Fibroblast of lung (primary cell): ENCODE results near the gene MAP7D2. TPM values are rescaled to one million over a fixed set of nuclear protein-coding genes. Genes with fewer than 3 reads are reported as not detected.
A peak's percentile ranks its signal among the peaks of the same experiment; 100 is the strongest.

Experiments used
- DNase-seq, 2 donors: peaks; one replicate each; pipeline versions ENCODE4 v3.0.0 to v3.0.0-alpha.2; 2010; ENCODE audit warnings: low read depth in 2 of 2
- H2AFZ ChIP-seq: 2 replicates; pipeline ENCODE4 v1.5.1; 2012; ENCODE audit warnings: low read length, control low read depth, inconsistent platforms
- H3K27ac ChIP-seq: 2 replicates; pipeline ENCODE4 v1.5.1; 2011; ENCODE audit warnings: low read length, control low read depth; ENCODE audit not compliant: insufficient read depth
- H3K27me3 ChIP-seq: 2 replicates; pipeline ENCODE4 v1.5.1; 2011; ENCODE audit warnings: mild to moderate bottlenecking, low read length; ENCODE audit not compliant: control insufficient read depth, insufficient read depth
- H3K36me3 ChIP-seq: 2 replicates; pipeline ENCODE4 v1.5.1; 2011; ENCODE audit warnings: low read length; ENCODE audit not compliant: control insufficient read depth, insufficient read depth
- H3K4me1 ChIP-seq: 2 replicates; pipeline ENCODE4 v1.5.1; 2011; ENCODE audit warnings: low read length; ENCODE audit not compliant: control insufficient read depth, insufficient read depth; ENCODE audit errors: extremely low read depth
- H3K4me2 ChIP-seq: 2 replicates; pipeline ENCODE4 v1.5.1; 2011; ENCODE audit warnings: low read length, control low read depth; ENCODE audit not compliant: insufficient read depth; ENCODE audit errors: extremely low read depth
- H3K4me3 ChIP-seq, 4 experiments: fragments of 200-600 bp in 1 of 4; sonication (generic) in 1 of 4; replicated peaks in 1 of 4; 2 replicates each; pipeline ENCODE4 v1.5.1; 2011 to 2016; ENCODE audit warnings: low read length in 4 of 4, low read depth in 3 of 4, mild to moderate bottlenecking in 3 of 4, control low read depth in 2 of 4, inconsistent platforms in 1 of 4, mixed read lengths in 1 of 4; ENCODE audit not compliant: insufficient read depth in 1 of 4; ENCODE audit errors: control extremely low read depth in 1 of 4
- H3K79me2 ChIP-seq: 2 replicates; pipeline ENCODE4 v1.5.1; 2012; ENCODE audit warnings: mild to moderate bottlenecking, low read length, inconsistent platforms; ENCODE audit not compliant: control insufficient read depth, insufficient read depth
- H3K9ac ChIP-seq: 2 replicates; pipeline ENCODE4 v1.5.1; 2011; ENCODE audit warnings: mild to moderate bottlenecking, low read length, control low read depth; ENCODE audit not compliant: insufficient read depth
- H3K9me3 ChIP-seq: 2 replicates; pipeline ENCODE4 v1.5.1; 2012; ENCODE audit warnings: low read depth, low read length; ENCODE audit not compliant: control insufficient read depth, insufficient read depth
- H4K20me1 ChIP-seq: 2 replicates; pipeline ENCODE4 v1.5.1; 2011; ENCODE audit warnings: low read length; ENCODE audit not compliant: control insufficient read depth, insufficient read depth; ENCODE audit errors: extremely low read depth
- CTCF ChIP-seq, 2 donors: IDR thresholded peaks in 1 of 2; conservative IDR thresholded peaks in 1 of 2; 1 replicate in 1 of 2; 2 replicates in 1 of 2; pipeline ENCODE4 v1.5.1; 2011 to 2012; ENCODE audit warnings: low read length in 2 of 2, control low read depth in 1 of 2, inconsistent platforms in 1 of 2, low read depth in 1 of 2, mild to moderate bottlenecking in 1 of 2
- EZH2 ChIP-seq: IDR thresholded peaks from 2 replicates; pipeline ENCODE4 v1.5.1; 2012; ENCODE audit warnings: low read length, control low read depth, mild to moderate bottlenecking; ENCODE audit errors: missing control alignments
- polyA plus RNA-seq, 2 donors: library from polyadenylated mRNA; depleted of rRNA in 1 of 2; stranded (reverse) in 1 of 2; unstranded in 1 of 2; fragments of >200 nt; gene quantifications; 2 replicates each; pipeline ENCODE4 v1.2.1, GENCODE V29; 2011 to 2012; ENCODE audit warnings: missing spikeins in 1 of 2
- total RNA-seq: library from RNA; depleted of rRNA; stranded (reverse); fragments of >200 nt; gene quantifications from 2 replicates; pipeline ENCODE4 v1.2.1, GENCODE V29; 2014

MAP7D2 gene
- total and polyA plus RNA-seq, 2 donors (not counting 1 experiment from before 2014, with no cell fraction given) = under 0.01 to 0.26 TPM

- Histone ChIP-seq H3K4me3 (no peak overlapping the region), H3K36me3 (no peaks in the 10 kb centered on the region), H3K27ac (no peak overlapping the region), H3K4me2 (no peak overlapping the region), H3K4me1 (peaks cover 3% of the 10 kb centered on the region), H3K9me3 (no peaks in the 10 kb centered on the region), H3K79me2 (no peaks in the 10 kb centered on the region), H4K20me1 (no peaks in the 10 kb centered on the region), H3K27me3 (no peaks in the 10 kb centered on the region), H3K9ac (no peak overlapping the region), H2AFZ (no peak overlapping the region)
- DNase-seq = no peak
- TF ChIP-seq CTCF (conservative IDR thresholded peaks at IDR 0.05 in 1 of 2, IDR thresholded peaks at IDR 0.05 in 1 of 2; ENCODE audit: low read depth in 1 of 2, low read length in 2 of 2) = peak in 1 of 2 donors; percentile 27
- TF ChIP-seq EZH2 = no peak
Measured at GRCh38 chrX:20063716-20064351, 52.9 kb downstream of the MAP7D2 start.

- DNase-seq = no peak
- H3K9me3 ChIP-seq = no peaks in the 10 kb centered on the region
- H2AFZ ChIP-seq = no peak overlapping the region
Measured at GRCh38 chrX:20063153-20063552, 53.6 kb downstream of the MAP7D2 start.

GRCh38 chrX:20061855-20062254, 54.9 kb downstream of the MAP7D2 start:
- Histone ChIP-seq H3K9me3 (no peaks in the 10 kb centered on the region), H3K79me2 (no peaks in the 10 kb centered on the region), H3K9ac (no peak overlapping the region), H4K20me1 (no peaks in the 10 kb centered on the region), H3K36me3 (no peaks in the 10 kb centered on the region), H3K4me2 (no peak overlapping the region), H3K4me3 (no peak overlapping the region), H3K27me3 (no peaks in the 10 kb centered on the region), H3K4me1 (no peaks in the 10 kb centered on the region), H2AFZ (no peak overlapping the region), H3K27ac (no peak overlapping the region)
- no peak for TF ChIP-seq CTCF (conservative IDR thresholded peaks at IDR 0.05 in 1 of 2, IDR thresholded peaks at IDR 0.05 in 1 of 2; ENCODE audit: low read depth in 1 of 2, low read length in 2 of 2)
- TF ChIP-seq EZH2 = no peak
- peak; percentile 51 to 82 for DNase-seq

More at GRCh38 chrX:20063153-20063552, 53.6 kb downstream of the MAP7D2 start:
- Histone ChIP-seq H4K20me1 (no peaks in the 10 kb centered on the region), H3K27ac (no peak overlapping the region), H3K27me3 (no peaks in the 10 kb centered on the region), H3K36me3 (no peaks in the 10 kb centered on the region), H3K9ac (no peak overlapping the region), H3K79me2 (no peaks in the 10 kb centered on the region), H3K4me2 (no peak overlapping the region), H3K4me3 (no peak overlapping the region), H3K4me1 (peaks cover 3% of the 10 kb centered on the region)
- no peak for TF ChIP-seq EZH2
- no peak for TF ChIP-seq CTCF (conservative IDR thresholded peaks at IDR 0.05 in 1 of 2, IDR thresholded peaks at IDR 0.05 in 1 of 2; ENCODE audit: low read depth in 1 of 2, low read length in 2 of 2)
